Cardiac septum (tissue), 1 donor: ENCODE data around the gene POU2F3. TPM values are rescaled to one million over a fixed set of nuclear protein-coding genes. Genes with fewer than 3 reads are reported as not detected.

Experiments
- DNase-seq: peaks from one replicate; pipeline ENCODE4 v3.0.0-alpha.2; 2020; ENCODE audit warnings: low spot score
- intact Hi-C: fragments of 100-400 bp; cut with DNase I; formaldehyde crosslinking; loops from one replicate; pipeline ENCODE4 v1.14.0; 2022
- total RNA-seq: library from RNA; stranded (reverse); fragmentation: NEBNext Ultra II Directional; extraction: Animal tissue kit (Norgen Biotek cat#: 25700); gene quantifications from one replicate; pipeline ENCODE4 v1.2.1, GENCODE V29; 2021
- donor health status: DM: no; HTN: no; CAD: no.

The POU2F3 gene
- total RNA-seq, 1 donor from 2014 or later: not detected

GRCh38 chr11:120346233-120346632, 106.3 kb downstream of the POU2F3 start:
- intact Hi-C loops: no loop called here
- DNase-seq: no peak

GRCh38 chr11:120350637-120351036, 110.7 kb downstream of the POU2F3 start:
- DNase-seq: no peak
- intact Hi-C loops: no loop called here

- DNase-seq: no peak
- intact Hi-C loops: no loop called here
These were observed 112.5 kb downstream of the POU2F3 start for GRCh38 chr11:120352405-120352804.

- intact Hi-C loops: no loop called here
These were observed 114.1 kb downstream of the POU2F3 start for GRCh38 chr11:120354068-120354467.

DNA sequence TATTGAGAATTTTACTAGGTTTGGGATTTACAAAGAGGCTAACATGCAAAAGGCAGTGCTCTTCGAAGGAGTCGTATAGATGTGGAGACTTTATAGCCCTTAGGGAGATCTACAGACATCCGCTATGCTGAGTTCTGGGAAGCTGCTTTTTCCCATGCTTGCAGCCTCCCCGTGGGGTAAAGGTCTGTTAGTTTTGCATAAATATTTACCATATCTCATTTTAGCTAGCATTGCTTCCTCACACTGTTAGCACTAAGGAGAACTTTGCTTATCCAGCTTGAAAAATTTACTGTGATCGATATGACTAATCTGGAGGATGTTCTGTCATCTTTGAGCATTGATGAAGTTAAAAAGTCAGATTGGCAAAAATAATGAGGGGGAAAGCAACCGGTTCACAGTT, 114.8 kb downstream of the POU2F3 start:
- DNase-seq: no peak
- intact Hi-C loops: no loop called here

More at GRCh38 chr11:120354068-120354467, 114.1 kb downstream of the POU2F3 start:
- DNase-seq: no peak

DNA sequence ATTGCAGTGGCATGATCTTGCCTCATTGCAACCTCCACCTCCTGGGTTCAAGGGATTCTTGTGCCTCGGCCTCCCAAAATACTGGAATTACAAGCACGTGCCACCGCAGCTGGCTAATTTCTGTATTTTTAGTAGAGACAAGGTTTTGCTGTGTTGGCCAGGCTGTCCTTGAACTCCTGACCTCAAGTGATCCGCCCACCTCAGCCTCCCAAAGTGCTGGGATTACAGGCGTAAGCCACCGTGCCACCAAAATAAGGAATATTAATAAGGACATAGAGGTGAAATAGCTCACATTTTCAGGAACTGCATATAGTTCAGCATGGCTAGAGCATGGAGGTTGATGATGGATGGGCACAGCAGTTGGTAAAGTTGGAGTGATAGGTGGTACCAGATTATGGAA, 117.7 kb downstream of the POU2F3 start:
- DNase-seq: no peak
- intact Hi-C loops: no loop called here

DNA sequence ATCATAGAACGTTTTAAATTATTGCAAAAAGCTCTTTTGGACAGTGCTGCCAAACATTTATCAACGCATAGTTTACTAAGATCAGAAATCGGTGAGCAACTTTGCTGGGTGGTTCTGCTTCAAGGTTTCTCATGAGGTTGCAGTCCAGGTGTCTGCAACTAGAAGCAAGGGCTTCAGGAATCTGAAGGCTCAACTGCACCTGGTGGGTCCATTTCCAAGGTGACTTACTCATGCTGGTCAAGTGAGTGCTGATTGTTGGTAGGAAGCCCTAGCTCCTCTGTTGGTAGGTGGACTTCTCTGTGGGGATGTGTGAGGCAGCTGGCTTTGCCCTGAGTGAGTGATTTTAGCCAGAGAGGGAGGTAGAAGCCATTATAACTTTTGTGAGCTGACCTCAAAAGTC, 118.8 kb downstream of the POU2F3 start:
- intact Hi-C loops: no loop called here
- no peak for DNase-seq

DNA sequence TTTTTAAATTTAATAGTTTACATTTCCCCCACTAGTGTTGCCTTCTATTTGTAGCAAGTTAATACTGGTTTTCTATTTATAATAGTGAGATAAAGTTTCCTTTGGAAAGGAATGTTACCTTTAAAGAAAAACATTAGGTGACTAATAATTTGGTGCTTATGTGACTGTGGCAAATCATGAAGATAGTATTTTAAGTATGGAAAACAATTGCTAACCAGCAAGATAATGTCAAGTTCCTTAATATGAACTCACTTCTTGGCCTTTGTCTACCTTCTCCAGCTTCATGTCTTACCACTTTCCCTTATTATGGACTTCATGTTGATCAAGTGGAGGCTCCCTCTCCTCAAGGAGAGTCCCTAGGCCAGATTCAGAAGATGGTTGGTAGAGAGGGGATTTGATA, 123.5 kb downstream of the POU2F3 start:
- intact Hi-C loops: no loop called here
- DNase-seq: no peak

GRCh38 chr11:120365512-120365911, 125.6 kb downstream of the POU2F3 start:
- intact Hi-C loops: no loop called here
- no peak for DNase-seq

Other genes starting within 250 kb of the POU2F3 start
- gene TRIM29, start 102.0 kb upstream of the POU2F3 start, total RNA-seq: not detected
- 17.8 TPM for gene OAF, start 29.1 kb upstream of the POU2F3 start, total RNA-seq
- 16.6 TPM for gene TLCD5, start 85.2 kb downstream of the POU2F3 start, total RNA-seq
- 138 TPM for gene ARHGEF12, start 96.3 kb downstream of the POU2F3 start, total RNA-seq